Activated CD4-positive, alpha-beta memory T cell treated with anti-CD3 and anti-CD28 coated beads for 36 hours (primary cell): ENCODE measurements around the gene CCM2. TPM values are rescaled to one million over a fixed set of nuclear protein-coding genes. Genes with fewer than 3 reads are reported as not detected.
A peak's percentile ranks its signal among the peaks of the same experiment; 100 is the strongest.

ENCODE experiments used
- CTCF ChIA-PET: fragments of 350-600 bp; sonication (Branson Sonifier 250); formaldehyde crosslinking; loops from one replicate; lab custom pipeline; 2021; ENCODE audit warnings: antibody characterized with exemption, inconsistent platforms; lab: Charles Lee
- POLR2A ChIA-PET: fragments of 350-600 bp; sonication (Branson Sonifier 250); formaldehyde crosslinking; loops from one replicate; lab custom pipeline; 2021; ENCODE audit warnings: antibody characterized with exemption; lab: Charles Lee
- DNase-seq: peaks from one replicate; pipeline ENCODE4 v3.0.0-alpha.2; 2020
- H3K27ac Mint-ChIP-seq: one replicate; pipeline ENCODE4 v1.8.0; 2021; ENCODE audit warnings: mixed read lengths
- H3K27me3 Mint-ChIP-seq: one replicate; pipeline ENCODE4 v1.8.0; 2021; ENCODE audit warnings: mixed read lengths
- H3K36me3 Mint-ChIP-seq: one replicate; pipeline ENCODE4 v1.8.0; 2021; ENCODE audit warnings: mixed read lengths
- H3K4me1 Mint-ChIP-seq: one replicate; pipeline ENCODE4 v1.8.0; 2021; ENCODE audit warnings: low read depth, mixed read lengths
- H3K4me3 Mint-ChIP-seq: one replicate; pipeline ENCODE4 v1.8.0; 2021; ENCODE audit warnings: mild to moderate bottlenecking, mixed read lengths
- H3K9me3 Mint-ChIP-seq: one replicate; pipeline ENCODE4 v1.8.0; 2021; ENCODE audit warnings: mixed read lengths
- intact Hi-C: fragments of 100-400 bp; cut with micrococcal nuclease; formaldehyde crosslinking; loops from one replicate; pipeline ENCODE4 v1.15.1; 2023
- total RNA-seq, 2 experiments: library from RNA; stranded (reverse); gene quantifications; one replicate each; pipeline ENCODE4 v1.2.3, GENCODE V29; 2021

The CCM2 gene
- total RNA-seq, 2 experiments from 2014 or later = 85.2 to 89.6 TPM

- H3K9me3 Mint-ChIP-seq = no peaks in the 10 kb centered on the region
- POLR2A ChIA-PET = no interaction called here
- intact Hi-C loops = no loop called here
- peaks cover 7% of the 10 kb centered on the region for H3K4me1 Mint-ChIP-seq
- H3K4me3 Mint-ChIP-seq = no peak overlapping the region
- H3K27ac Mint-ChIP-seq = no peak overlapping the region
- CTCF ChIA-PET = interaction anchor here (1.0 kb wide), 1 partner anchor 113 kb away, joined by 3 read pairs; no protein-coding TSS in a partner anchor
- DNase-seq = no peak
- H3K36me3 Mint-ChIP-seq = no peaks in the 10 kb centered on the region
- H3K27me3 Mint-ChIP-seq = peaks cover 13% of the 10 kb centered on the region
These were observed 86.5 kb downstream of the CCM2 start for GRCh38 chr7:45086331-45087065.

- H3K27me3 Mint-ChIP-seq = peaks cover 13% of the 10 kb centered on the region
- intact Hi-C loops = no loop called here
- POLR2A ChIA-PET = no interaction called here
These were observed 87.5 kb downstream of the CCM2 start for GRCh38 chr7:45087301-45088145.

GRCh38 chr7:45088146-45088701, 88.2 kb downstream of the CCM2 start:
- ChIA-PET CTCF (no interaction called here), POLR2A (no interaction called here)
- H3K27ac Mint-ChIP-seq = no peak overlapping the region

More at GRCh38 chr7:45087301-45088145, 87.5 kb downstream of the CCM2 start:
- Mint-ChIP-seq H3K36me3 (no peaks in the 10 kb centered on the region), H3K9me3 (no peaks in the 10 kb centered on the region), H3K27ac (no peak overlapping the region), H3K4me1 (peaks cover 7% of the 10 kb centered on the region), H3K4me3 (no peak overlapping the region)
- CTCF ChIA-PET = interaction anchor here (1.0 kb wide), 1 partner anchor 114 kb away, joined by 3 read pairs; no protein-coding TSS in a partner anchor
- no peak for DNase-seq

GRCh38 chr7:45088821-45089340, 88.9 kb downstream of the CCM2 start, which contains the start of gene NACAD:
Gene NACAD, minus strand, starts transcription at chr7:45088969. Its CDS starts 75 bp downstream, at chr7:45088894.
- DNase-seq = no peak
- H3K4me1 Mint-ChIP-seq = peaks cover 7% of the 10 kb centered on the region
- ChIA-PET POLR2A (no interaction called here), CTCF (interaction anchor here (1.0 kb wide), 1 partner anchor 47 kb away, joined by 3 read pairs; no protein-coding TSS in a partner anchor)
- peak within 1 kb of the TSS; percentile 70 for H3K4me3 Mint-ChIP-seq
- no peaks in the 10 kb centered on the region for H3K36me3 Mint-ChIP-seq
- H3K27me3 Mint-ChIP-seq = peaks cover 13% of the 10 kb centered on the region
- no peak within 1 kb of the TSS for H3K27ac Mint-ChIP-seq
- intact Hi-C loops = no loop called here
- H3K9me3 Mint-ChIP-seq = peaks cover 6% of the 10 kb centered on the region

More at GRCh38 chr7:45088146-45088701, 88.2 kb downstream of the CCM2 start:
- peaks cover 3% of the 10 kb centered on the region for H3K9me3 Mint-ChIP-seq
- H3K27me3 Mint-ChIP-seq = peaks cover 13% of the 10 kb centered on the region
- H3K4me3 Mint-ChIP-seq = peak overlapping the region; percentile 20
- no peak for DNase-seq
- H3K36me3 Mint-ChIP-seq = no peaks in the 10 kb centered on the region
- H3K4me1 Mint-ChIP-seq = peaks cover 7% of the 10 kb centered on the region
- intact Hi-C loops = no loop called here

GRCh38 chr7:45089341-45089891, 89.4 kb downstream of the CCM2 start:
- POLR2A ChIA-PET = interaction anchor here (1.0 kb wide), 1 partner anchor 46 kb away, joined by 3 read pairs; no protein-coding TSS in a partner anchor
- Mint-ChIP-seq H3K4me3 (peak overlapping the region; percentile 70), H3K4me1 (peaks cover 7% of the 10 kb centered on the region), H3K36me3 (no peaks in the 10 kb centered on the region), H3K27ac (no peak overlapping the region), H3K9me3 (peaks cover 6% of the 10 kb centered on the region), H3K27me3 (peaks cover 13% of the 10 kb centered on the region)
- CTCF ChIA-PET = interaction anchor here (1.0 kb wide), 1 partner anchor 46 kb away, joined by 3 read pairs; no protein-coding TSS in a partner anchor
- peak; percentile 82 for DNase-seq
- intact Hi-C loops = no loop called here

- Mint-ChIP-seq H3K27me3 (peaks cover 13% of the 10 kb centered on the region), H3K4me3 (no peak overlapping the region), H3K27ac (no peak overlapping the region), H3K36me3 (no peaks in the 10 kb centered on the region), H3K4me1 (peaks cover 7% of the 10 kb centered on the region), H3K9me3 (peaks cover 6% of the 10 kb centered on the region)
- no peak for DNase-seq
- intact Hi-C loops = no loop called here
- CTCF ChIA-PET = no interaction called here
- POLR2A ChIA-PET = no interaction called here
These were observed 92.3 kb downstream of the CCM2 start for GRCh38 chr7:45092100-45092930.

GRCh38 chr7:45092931-45093235, 92.9 kb downstream of the CCM2 start:
- H3K4me3 Mint-ChIP-seq = no peak overlapping the region
- no peaks in the 10 kb centered on the region for H3K36me3 Mint-ChIP-seq
- peaks cover 13% of the 10 kb centered on the region for H3K27me3 Mint-ChIP-seq
- H3K27ac Mint-ChIP-seq = no peak overlapping the region
- ChIA-PET CTCF (no interaction called here), POLR2A (no interaction called here)
- H3K4me1 Mint-ChIP-seq = peaks cover 7% of the 10 kb centered on the region
- intact Hi-C loops = no loop called here
- no peak for DNase-seq
- peaks cover 6% of the 10 kb centered on the region for H3K9me3 Mint-ChIP-seq

GRCh38 chr7:45098983-45099839, 99.2 kb downstream of the CCM2 start:
- Mint-ChIP-seq H3K36me3 (peaks cover 28% of the 10 kb centered on the region), H3K9me3 (no peaks in the 10 kb centered on the region), H3K27ac (no peak overlapping the region), H3K4me1 (no peaks in the 10 kb centered on the region), H3K27me3 (no peaks in the 10 kb centered on the region), H3K4me3 (no peak overlapping the region)
- ChIA-PET CTCF (no interaction called here), POLR2A (interaction anchor here (1.0 to 1.1 kb wide), 2 partner anchors 9 to 126 kb away, joined by 3 read pairs; no protein-coding TSS in a partner anchor)
- DNase-seq = no peak
- intact Hi-C loops = no loop called here

- Mint-ChIP-seq H3K36me3 (peaks cover 34% of the 10 kb centered on the region), H3K27ac (no peak overlapping the region), H3K4me3 (no peak overlapping the region), H3K9me3 (no peaks in the 10 kb centered on the region), H3K27me3 (no peaks in the 10 kb centered on the region), H3K4me1 (no peaks in the 10 kb centered on the region)
- intact Hi-C loops = no loop called here
- DNase-seq = peak; percentile 8
- ChIA-PET POLR2A (interaction anchor here (1.1 kb wide), 1 partner anchor 8 kb away, joined by 3 read pairs; no protein-coding TSS in a partner anchor), CTCF (no interaction called here)
These were observed 100.1 kb downstream of the CCM2 start for GRCh38 chr7:45099891-45100760.
